Mesothelial cell of epicardium (in vitro differentiated cells): ENCODE data around the gene C20orf202. TPM values are rescaled to one million over a fixed set of nuclear protein-coding genes. Genes with fewer than 3 reads are reported as not detected.

Experiments used
- DNase-seq, 2 experiments: peaks; one replicate each; pipeline ENCODE4 v3.0.0; 2021; ENCODE audit warnings: low spot score in 2 of 2; ENCODE audit not compliant: unreplicated experiment in 2 of 2
- H3K27ac Mint-ChIP-seq: 2 replicates; pipeline ENCODE4 v1.8.0; 2021; ENCODE audit warnings: mixed read lengths
- H3K27me3 Mint-ChIP-seq: 2 replicates; pipeline ENCODE4 v1.8.0; 2021; ENCODE audit warnings: low read depth, mixed read lengths
- H3K36me3 Mint-ChIP-seq: 2 replicates; pipeline ENCODE4 v1.8.0; 2021; ENCODE audit warnings: mixed read lengths
- H3K4me1 Mint-ChIP-seq: 2 replicates; pipeline ENCODE4 v1.8.0; 2021; ENCODE audit warnings: mixed read lengths
- H3K4me3 Mint-ChIP-seq: 2 replicates; pipeline ENCODE4 v1.8.0; 2021; ENCODE audit warnings: mild to moderate bottlenecking, moderate library complexity, mixed read lengths
- H3K9me3 Mint-ChIP-seq: 2 replicates; pipeline ENCODE4 v1.8.0; 2021; ENCODE audit warnings: mixed read lengths
- total RNA-seq: library from RNA; stranded (reverse); gene quantifications from 3 replicates; pipeline ENCODE4 v1.2.1, GENCODE V29; 2021
- TF ChIP-seq, protein P1 (sequence below): fragments of 200-600 bp; sonication (generic); IDR thresholded peaks from one replicate; pipeline ENCODE4 v1.5.0; 2021; ENCODE audit warnings: antibody characterized with exemption; ENCODE audit not compliant: unreplicated experiment

The C20orf202 gene
- 0.22 to 0.27 TPM in 2 of 3 replicates, not detected in the other for total RNA-seq

DNA sequence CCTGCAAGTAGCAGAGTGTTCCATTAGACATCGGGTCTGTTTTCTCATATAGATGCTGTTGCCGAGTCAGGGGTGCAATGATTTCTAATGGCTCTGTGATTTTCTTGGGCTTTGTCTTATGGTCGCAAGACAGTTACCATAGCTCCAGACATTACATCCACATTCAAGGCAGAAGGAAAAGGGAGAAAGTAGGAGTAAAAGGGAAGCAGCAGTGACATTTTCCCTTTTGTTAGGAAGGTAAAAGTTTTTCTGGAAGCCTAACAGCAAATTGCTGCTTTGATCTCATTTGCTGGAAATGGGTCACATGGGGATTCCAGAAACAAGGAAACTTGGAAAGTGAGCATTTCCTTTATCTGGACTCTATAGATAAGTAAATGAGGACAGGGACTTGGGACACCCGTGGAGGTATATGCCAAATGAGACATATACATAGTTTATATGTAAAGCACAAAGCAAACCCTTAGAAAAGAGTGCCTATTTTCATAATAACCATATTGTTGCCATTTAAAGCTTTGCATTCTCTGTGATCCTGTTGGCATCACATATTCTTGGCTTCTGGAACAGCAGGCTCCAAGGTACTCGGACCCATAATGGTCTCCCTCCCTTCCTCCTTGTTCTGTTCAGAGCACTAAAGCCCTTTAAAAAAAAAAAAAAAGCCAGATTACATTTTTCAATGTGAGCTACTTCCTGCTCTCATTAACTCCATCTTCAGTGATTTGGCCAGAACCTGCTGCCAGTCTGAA, at the start of gene C20orf202:
TSS of gene C20orf202 (plus strand) at position 693 of the 743 bp plus-strand sequence. CDS start 132 bp downstream, outside the sequence.
- no peaks in the 10 kb centered on the region for H3K36me3 Mint-ChIP-seq
- no peak within 1 kb of the TSS for H3K27ac Mint-ChIP-seq
- H3K4me1 Mint-ChIP-seq, result no peaks in the 10 kb centered on the region
- no peak within 1 kb of the TSS for H3K4me3 Mint-ChIP-seq
- no peaks in the 10 kb centered on the region for H3K9me3 Mint-ChIP-seq
- TF ChIP-seq, protein P1, sequence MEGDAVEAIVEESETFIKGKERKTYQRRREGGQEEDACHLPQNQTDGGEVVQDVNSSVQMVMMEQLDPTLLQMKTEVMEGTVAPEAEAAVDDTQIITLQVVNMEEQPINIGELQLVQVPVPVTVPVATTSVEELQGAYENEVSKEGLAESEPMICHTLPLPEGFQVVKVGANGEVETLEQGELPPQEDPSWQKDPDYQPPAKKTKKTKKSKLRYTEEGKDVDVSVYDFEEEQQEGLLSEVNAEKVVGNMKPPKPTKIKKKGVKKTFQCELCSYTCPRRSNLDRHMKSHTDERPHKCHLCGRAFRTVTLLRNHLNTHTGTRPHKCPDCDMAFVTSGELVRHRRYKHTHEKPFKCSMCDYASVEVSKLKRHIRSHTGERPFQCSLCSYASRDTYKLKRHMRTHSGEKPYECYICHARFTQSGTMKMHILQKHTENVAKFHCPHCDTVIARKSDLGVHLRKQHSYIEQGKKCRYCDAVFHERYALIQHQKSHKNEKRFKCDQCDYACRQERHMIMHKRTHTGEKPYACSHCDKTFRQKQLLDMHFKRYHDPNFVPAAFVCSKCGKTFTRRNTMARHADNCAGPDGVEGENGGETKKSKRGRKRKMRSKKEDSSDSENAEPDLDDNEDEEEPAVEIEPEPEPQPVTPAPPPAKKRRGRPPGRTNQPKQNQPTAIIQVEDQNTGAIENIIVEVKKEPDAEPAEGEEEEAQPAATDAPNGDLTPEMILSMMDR, result no peak
- DNase-seq, result no peak
- H3K27me3 Mint-ChIP-seq, result peaks cover 32% of the 10 kb centered on the region

DNA sequence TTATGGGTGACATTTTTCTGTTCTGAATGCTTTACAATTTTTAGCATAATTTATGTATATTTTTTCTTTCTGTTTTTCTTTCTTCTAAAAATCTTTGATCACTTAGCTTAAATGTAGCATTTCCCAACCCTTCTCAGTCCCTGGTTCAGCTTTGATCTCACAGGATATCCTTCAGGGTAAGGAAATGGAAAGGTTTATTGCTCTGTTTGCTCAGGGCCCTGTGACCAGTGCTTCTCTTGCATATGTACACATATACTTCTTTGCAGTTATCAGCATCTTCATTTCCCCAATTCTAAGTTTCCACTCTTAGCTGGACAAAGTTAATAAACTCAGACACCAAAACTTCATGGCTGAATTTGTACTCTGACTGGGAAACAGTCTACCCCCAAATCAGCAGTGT, 49.0 kb upstream of the C20orf202 start:
- Mint-ChIP-seq H3K27me3 (no peaks in the 10 kb centered on the region), H3K4me3 (no peak overlapping the region), H3K27ac (no peak overlapping the region), H3K9me3 (peaks cover 11% of the 10 kb centered on the region), H3K4me1 (no peaks in the 10 kb centered on the region), H3K36me3 (peaks cover 56% of the 10 kb centered on the region)
- DNase-seq, result no peak
- TF ChIP-seq, protein P1, result no peak

DNA sequence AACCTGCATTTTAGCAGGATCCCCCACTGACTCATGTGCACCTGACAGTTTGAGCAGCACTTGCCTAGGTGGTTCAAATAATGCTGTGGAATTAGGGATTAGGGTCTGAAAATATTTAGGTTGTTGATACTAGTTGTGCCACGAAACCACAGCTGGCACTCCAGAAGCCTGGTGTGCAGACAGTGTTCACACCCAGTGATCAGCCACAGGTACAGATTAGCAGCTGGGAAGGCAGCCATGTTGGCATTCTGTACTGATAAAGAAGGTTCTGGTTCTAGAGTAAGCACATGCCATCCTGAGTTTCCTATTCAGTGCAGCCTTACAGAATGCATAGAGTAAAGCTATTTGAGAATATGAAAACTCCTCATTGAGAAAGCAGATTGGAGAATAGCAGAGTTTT, 48.6 kb upstream of the C20orf202 start:
- TF ChIP-seq, protein P1, result no peak
- no peaks in the 10 kb centered on the region for H3K27me3 Mint-ChIP-seq
- peaks cover 11% of the 10 kb centered on the region for H3K9me3 Mint-ChIP-seq

DNA sequence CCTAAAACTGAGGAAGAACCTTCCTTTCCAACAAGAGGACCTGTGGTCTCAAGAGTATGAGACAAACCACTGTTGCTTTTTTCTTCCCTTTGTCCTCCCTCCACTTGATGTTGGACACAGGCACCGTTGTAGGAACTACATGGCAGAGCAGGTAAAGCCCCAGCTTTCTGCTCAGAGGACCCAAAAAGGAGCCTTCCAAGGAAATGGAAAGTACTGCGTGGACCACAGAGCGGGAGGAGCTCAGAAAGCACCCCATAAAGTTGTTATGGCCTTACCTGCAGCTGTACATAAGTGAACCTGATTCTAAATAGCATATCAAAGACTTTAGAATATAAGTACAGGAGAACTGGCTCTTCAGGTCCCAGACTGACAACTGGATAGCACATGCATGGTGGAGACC, 47.9 kb upstream of the C20orf202 start:
- TF ChIP-seq, protein P1, result no peak
- H3K4me1 Mint-ChIP-seq, result no peaks in the 10 kb centered on the region
- no peak for DNase-seq
- peaks cover 11% of the 10 kb centered on the region for H3K9me3 Mint-ChIP-seq
- no peaks in the 10 kb centered on the region for H3K27me3 Mint-ChIP-seq
- peaks cover 58% of the 10 kb centered on the region for H3K36me3 Mint-ChIP-seq
- no peak overlapping the region for H3K27ac Mint-ChIP-seq
- H3K4me3 Mint-ChIP-seq, result no peak overlapping the region

More for the DNA sequence above, 48.6 kb upstream of the C20orf202 start:
- no peak overlapping the region for H3K4me3 Mint-ChIP-seq
- H3K36me3 Mint-ChIP-seq, result peaks cover 55% of the 10 kb centered on the region
- DNase-seq, result no peak
- H3K4me1 Mint-ChIP-seq, result no peaks in the 10 kb centered on the region
- H3K27ac Mint-ChIP-seq, result no peak overlapping the region

DNA sequence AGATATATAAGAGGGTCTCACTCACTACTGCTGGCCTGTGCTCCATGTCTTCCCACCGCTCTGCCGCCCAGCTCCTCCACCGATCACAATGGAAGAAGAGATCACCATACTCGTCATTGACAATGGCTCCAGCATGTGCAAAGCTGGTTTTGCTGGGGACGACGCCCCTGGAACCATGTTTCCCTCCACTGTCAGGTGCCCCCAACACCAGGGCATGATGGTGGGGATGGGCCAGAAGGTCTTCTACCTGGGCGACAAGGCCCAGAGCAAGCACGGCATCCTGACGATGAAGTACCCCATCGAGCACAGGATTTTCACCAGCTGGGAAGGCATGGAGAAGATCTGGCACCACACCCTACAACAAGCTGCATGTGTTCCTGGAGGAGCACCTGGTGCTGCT, 42.8 kb upstream of the C20orf202 start:
- H3K4me3 Mint-ChIP-seq, result no peak overlapping the region
- no peaks in the 10 kb centered on the region for H3K27me3 Mint-ChIP-seq
- H3K36me3 Mint-ChIP-seq, result peaks cover 51% of the 10 kb centered on the region
- H3K27ac Mint-ChIP-seq, result no peak overlapping the region
- H3K4me1 Mint-ChIP-seq, result no peaks in the 10 kb centered on the region
- TF ChIP-seq, protein P1, result no peak
- H3K9me3 Mint-ChIP-seq, result peaks cover 8% of the 10 kb centered on the region
- DNase-seq, result no peak
